Stimulated activated CD8-positive, alpha-beta memory T cell treated with anti-CD3 and anti-CD28 coated beads, Interleukin-4, amount 100 ng/mL, for 24 hours (primary cell): ENCODE data around the gene CDYL2.

Experiments used
- DNase-seq: peaks from one replicate; pipeline ENCODE4 v3.0.0-alpha.2; 2020; ENCODE audit warnings: low read depth

The CDYL2 gene

GRCh38 chr16:80707686-80708085, 96.7 kb downstream of the CDYL2 start:
- no peak for DNase-seq

GRCh38 chr16:80705596-80705995, 98.8 kb downstream of the CDYL2 start:
- DNase-seq, result no peak

- no peak for DNase-seq
These were observed 99.5 kb downstream of the CDYL2 start for GRCh38 chr16:80704751-80705505.

- no peak for DNase-seq
These were observed 101.0 kb downstream of the CDYL2 start for GRCh38 chr16:80703131-80704071.

GRCh38 chr16:80702696-80703095, 101.7 kb downstream of the CDYL2 start:
- no peak for DNase-seq

- no peak for DNase-seq
These were observed 103.8 kb downstream of the CDYL2 start for GRCh38 chr16:80700558-80700957.

GRCh38 chr16:80695020-80695419, 109.4 kb downstream of the CDYL2 start:
- DNase-seq, result no peak

- DNase-seq, result no peak
These were observed 110.8 kb downstream of the CDYL2 start for GRCh38 chr16:80693553-80693952.

GRCh38 chr16:80692270-80692669, 112.1 kb downstream of the CDYL2 start:
- no peak for DNase-seq

- DNase-seq, result no peak
These were observed 113.2 kb downstream of the CDYL2 start for GRCh38 chr16:80691111-80691741.

- DNase-seq, result no peak
These were observed 114.9 kb downstream of the CDYL2 start for GRCh38 chr16:80689487-80689886.

- DNase-seq, result no peak
These were observed 116.8 kb downstream of the CDYL2 start for GRCh38 chr16:80687606-80688005.

GRCh38 chr16:80684906-80685305, 119.5 kb downstream of the CDYL2 start:
- no peak for DNase-seq

GRCh38 chr16:80684136-80684765, 120.1 kb downstream of the CDYL2 start:
- no peak for DNase-seq

- DNase-seq, result no peak
These were observed 120.8 kb downstream of the CDYL2 start for GRCh38 chr16:80683646-80684045.

GRCh38 chr16:80682421-80683070, 121.9 kb downstream of the CDYL2 start:
- no peak for DNase-seq

- DNase-seq, result no peak
These were observed 123.0 kb downstream of the CDYL2 start for GRCh38 chr16:80681436-80681835.

GRCh38 chr16:80680839-80681238, 123.6 kb downstream of the CDYL2 start:
- DNase-seq, result no peak

- DNase-seq, result no peak
These were observed 124.4 kb downstream of the CDYL2 start for GRCh38 chr16:80680046-80680445.

- no peak for DNase-seq
These were observed 129.5 kb downstream of the CDYL2 start for GRCh38 chr16:80674884-80675283.

GRCh38 chr16:80672379-80672778, 132.0 kb downstream of the CDYL2 start:
- DNase-seq, result no peak
